ENCODE results near the gene MARK4.

MARK4 gene

DNA sequence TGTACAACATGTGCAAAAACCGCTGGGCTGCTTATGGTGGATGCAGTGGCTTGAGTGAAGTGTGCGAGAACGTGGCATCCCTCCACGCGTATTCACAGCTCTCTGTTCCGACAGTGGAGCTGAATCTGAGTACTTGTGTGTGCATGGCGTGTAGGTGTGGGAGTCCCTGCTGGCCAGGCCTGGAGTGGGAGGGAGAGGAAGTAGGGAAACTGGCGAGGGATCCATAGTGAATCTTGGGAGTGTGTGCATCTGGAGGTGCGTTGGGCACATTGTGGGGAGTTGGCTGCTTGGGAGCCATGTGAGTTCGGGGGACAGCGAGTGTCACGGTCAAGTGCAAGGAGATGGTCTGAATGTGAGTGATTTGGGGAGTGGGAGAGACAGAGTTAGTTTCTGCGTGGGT lies 91.8 kb downstream of the MARK4 start:
- no peak for DNase-seq

DNA sequence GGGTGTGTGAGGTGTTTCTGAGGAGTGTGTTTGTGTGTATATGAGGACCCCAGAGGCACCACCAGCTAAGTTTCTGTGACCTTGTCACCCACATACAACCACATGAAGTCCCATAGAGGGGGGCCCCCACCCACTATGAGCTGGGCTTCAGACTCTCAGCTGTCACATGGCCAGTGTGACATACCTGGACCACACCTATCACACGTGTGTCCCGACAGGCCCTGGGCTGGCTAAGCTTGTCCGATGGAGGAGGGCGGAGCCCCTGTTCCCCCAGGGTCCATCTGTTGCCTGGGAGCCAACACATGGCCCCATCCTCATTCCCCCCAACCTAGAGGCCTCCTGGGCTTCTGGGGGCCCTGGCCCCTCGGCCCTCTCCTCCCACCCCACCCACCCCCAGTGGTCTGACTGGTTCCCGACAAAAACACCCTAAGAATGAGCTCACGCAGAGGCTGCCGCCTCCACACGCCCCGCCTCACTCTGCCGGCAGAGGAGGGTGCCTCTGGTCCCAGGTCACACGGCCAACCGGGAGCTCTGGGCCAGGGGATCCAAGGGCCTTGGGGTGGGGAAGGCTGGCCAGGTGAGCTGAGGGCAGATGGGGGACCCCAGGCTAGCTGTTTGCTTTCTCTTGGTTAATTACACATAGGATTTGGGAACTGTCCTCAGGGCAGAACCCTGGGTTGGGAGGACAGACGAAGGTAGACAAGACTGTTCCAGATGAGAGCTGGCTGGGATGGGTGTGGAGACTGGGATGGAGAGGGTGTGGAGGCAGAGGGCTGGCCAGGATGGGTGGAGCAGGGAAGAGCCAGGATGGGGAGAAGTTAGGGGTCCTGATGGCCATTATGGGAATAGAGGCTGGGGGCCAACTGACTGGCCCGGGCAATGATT lies 93.8 kb downstream of the MARK4 start:
- DNase-seq: no peak

DNA sequence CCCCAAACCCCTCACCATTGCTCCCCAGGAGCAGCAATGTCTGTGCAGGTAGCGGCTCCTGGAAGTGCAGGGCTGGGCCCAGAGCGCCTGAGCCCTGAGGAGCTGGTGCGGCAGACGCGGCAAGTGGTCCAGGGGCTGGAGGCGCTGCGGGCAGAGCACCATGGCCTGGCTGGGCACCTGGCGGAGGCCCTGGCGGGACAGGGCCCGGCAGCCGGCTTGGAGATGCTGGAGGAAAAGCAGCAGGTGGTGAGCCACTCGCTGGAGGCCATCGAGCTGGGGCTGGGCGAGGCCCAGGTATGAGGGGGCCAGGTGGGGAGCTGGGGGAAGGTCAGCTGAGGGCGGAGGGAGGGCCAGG lies 94.4 kb downstream of the MARK4 start:
- DNase-seq: no peak

DNA sequence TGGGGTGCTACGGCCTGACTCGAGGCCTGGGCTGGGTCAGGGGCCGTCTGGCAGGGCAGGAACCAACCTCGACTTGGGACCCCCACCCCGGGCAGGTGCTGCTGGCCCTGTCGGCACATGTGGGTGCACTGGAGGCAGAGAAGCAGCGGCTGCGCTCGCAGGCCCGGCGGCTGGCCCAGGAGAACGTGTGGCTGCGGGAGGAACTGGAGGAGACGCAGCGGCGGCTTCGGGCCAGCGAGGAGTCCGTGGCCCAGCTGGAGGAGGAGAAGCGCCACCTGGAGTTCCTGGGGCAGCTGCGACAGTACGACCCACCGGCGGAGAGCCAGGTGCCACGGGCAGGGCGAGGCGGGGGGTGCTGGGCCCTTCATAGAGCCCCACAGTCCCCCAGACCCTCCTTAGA lies 95.4 kb downstream of the MARK4 start:
- no peak for DNase-seq

DNA sequence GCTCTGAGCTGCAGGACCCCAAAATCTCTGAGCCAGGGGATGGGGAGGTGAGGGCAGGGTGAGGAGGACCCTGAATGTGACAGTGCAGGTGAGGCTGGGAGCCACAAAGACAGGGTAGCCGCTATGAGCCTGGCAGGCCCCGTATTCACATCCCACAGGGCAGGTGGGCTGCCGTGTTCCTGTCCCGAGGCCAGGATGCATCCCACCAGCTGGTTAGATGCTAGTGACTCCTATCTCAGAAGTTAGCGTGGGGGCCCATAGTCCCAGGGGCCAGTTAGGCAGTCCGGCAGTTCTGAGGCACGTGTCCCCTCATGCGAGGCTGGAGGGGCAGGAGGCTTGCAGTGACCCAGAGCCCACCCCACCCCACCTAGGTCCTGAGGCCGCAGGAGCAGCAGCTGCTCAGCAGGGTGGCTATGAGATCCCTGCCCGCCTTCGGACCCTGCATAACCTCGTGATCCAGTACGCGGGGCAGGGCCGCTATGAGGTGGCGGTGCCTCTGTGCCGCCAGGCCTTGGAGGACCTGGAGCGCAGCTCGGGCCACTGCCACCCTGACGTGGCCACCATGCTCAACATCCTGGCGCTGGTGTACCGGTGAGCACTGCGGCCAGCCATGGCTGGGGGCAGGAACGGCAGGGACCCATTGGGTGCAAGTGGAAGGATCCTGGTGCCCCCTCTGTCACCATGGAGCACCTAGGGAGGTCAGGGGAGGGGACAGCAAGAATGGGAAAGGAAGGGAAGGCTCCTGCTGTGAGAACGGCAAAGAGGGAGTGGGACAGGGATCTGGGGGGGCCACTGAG lies 96.7 kb downstream of the MARK4 start:
- no peak for DNase-seq

DNA sequence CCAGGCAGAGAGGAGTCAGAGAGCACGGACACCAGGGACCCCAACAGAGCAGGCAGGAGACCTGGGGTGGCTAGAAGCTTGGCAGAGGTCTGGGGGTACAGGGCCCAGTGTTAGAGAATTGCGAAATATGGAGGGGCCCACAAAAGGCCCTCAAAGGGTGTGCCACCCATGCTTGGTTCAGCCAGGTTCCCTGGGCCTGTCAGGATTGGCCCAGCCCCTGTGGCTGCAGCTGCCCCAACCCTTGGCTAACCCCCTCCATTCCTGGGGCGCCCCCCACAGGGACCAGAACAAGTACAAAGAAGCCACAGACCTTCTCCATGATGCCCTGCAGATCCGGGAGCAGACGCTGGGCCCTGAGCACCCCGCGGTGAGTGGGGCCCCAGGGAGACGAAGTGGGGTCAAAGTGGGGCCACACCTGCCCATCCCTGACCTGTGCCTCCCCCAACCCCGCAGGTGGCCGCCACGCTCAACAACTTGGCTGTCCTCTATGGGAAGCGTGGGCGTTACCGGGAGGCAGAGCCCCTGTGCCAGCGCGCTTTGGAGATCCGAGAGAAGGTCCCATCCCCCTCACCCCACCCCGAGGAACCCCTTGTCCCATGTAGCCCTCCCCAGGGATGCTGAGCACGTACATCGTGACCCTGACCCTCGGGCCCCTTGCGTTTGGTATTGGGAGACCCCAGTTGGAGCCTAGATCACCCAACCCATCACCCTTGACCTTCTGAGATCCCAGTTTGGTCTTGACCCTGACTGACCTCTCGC lies 97.5 kb downstream of the MARK4 start:
- no peak for DNase-seq

DNA sequence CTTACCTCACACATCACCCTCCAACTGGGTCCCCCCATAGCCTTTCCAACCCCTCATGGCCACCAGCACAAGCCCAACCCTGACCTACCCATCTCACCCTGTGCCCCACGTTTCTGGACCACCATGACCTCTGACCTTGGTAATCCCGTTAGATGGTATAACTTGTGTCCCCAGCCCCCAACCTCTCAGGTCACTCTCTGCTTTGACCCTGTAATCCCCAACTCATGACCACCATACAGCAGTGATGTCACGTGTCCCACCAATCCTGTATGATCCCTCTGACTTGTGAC lies 98.0 kb downstream of the MARK4 start:
- DNase-seq: no peak

DNA sequence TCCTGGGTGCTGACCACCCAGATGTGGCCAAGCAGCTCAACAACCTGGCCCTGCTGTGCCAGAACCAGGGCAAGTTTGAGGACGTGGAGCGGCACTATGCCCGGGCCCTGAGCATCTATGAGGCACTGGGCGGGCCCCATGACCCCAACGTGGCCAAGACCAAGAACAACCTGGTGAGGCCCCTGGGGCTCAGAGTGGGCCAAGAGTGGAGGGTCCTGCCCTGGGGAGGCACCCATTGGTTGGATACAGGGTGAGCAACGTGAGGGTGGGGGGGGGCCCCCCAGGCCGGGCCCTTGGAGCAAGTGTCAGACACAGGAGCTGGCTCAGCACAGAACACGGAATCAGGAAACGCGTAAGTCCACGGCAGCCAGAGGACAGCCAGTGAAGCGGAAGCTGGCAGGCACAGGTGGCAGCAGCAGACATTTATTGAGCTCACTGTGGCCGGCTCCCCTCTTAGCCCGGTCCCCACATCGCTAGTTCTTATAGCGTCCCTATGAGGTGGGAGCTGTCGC lies 98.4 kb downstream of the MARK4 start:
- DNase-seq: no peak

DNA sequence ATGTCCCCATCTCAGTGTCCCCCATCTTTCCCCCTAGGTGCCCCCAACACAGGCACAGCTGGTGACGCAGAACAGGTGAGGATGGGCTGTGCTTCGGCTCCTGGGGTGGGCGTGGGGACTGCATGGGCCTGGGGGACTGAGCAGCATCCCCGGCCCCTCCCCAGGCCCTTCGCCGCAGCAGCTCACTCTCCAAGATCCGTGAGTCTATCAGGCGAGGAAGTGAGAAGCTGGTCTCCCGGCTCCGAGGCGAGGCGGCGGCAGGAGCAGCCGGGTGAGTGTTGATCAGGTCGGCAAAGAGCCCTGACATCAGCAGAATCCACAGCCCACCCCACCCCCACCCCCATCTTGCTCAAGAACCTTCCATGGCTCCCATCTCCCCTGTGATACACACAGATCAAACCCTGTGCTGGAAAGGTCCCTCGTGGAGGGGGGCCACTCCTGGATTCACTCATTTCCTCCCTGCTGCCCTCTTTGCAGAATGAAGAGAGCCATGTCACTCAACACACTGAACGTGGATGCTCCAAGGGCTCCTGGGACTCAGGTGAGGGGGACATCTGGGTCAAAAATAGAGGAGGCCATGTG lies 99.5 kb downstream of the MARK4 start:
- DNase-seq: no peak

DNA sequence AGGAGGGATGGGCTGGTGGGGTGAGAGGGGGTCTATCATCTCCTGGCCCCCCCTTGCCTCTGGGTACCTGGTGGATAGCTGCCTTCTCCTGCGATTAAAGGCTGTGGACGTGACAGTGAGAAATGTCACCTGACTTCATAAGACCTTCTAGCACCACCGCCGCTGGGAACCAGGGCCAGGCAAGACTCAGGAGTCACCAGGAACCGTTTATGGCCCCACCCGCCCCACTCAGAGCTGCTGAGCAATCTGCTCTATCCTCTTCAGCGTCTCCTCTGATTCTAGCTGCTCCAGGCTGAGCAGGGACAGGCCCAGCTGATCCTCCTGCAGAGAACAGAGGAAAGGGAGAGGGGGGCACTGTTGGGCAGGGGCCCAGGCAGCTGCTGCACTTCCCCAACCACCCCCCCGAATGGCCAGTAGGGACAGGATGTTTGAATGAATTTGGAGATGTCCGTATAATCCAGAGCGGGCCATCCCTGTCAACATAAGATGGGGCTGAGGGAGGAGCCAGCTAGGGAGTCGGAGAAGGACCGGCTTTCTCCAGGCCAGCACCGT lies 100.4 kb downstream of the MARK4 start:
- DNase-seq: no peak

DNA sequence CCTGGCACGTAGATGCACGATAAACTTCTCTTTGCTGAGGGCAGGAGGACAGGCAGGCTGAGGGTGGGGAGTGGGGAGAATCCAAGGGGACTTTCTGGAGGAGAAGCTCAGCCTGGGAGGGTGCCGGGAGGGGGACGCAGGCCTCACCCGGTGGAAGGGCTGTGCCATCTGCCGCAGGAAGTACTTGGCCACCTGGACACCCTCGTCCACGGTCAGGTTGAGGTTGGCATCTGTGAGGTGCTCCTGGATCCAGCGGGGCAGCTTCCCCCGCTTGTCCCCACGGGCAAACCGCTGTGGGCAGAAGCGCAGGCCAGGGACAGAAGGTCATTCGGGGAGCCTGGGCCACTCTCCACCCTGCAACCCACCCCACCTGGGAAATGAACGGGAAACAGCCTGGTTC lies 101.0 kb downstream of the MARK4 start:
- DNase-seq: no peak

DNA sequence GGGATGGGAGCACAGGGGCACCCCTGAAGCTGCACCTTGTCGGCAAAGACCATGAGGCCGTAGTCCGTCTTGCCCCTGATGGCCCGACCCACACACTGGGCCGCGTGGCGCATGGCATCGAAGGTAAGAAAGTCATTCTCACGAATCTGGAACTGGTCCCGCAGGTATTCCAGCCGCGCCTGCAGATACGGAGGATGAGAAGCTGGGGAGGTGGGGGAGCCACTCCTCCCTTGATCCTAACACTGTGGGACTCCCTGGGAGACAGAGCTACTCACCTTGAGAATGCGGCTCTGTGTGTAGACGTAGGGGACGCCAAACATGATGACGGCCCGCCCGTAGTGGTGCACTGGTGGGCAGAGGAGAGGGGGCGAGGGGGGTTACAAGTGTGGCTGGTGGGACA lies 101.4 kb downstream of the MARK4 start:
- DNase-seq: no peak

DNA sequence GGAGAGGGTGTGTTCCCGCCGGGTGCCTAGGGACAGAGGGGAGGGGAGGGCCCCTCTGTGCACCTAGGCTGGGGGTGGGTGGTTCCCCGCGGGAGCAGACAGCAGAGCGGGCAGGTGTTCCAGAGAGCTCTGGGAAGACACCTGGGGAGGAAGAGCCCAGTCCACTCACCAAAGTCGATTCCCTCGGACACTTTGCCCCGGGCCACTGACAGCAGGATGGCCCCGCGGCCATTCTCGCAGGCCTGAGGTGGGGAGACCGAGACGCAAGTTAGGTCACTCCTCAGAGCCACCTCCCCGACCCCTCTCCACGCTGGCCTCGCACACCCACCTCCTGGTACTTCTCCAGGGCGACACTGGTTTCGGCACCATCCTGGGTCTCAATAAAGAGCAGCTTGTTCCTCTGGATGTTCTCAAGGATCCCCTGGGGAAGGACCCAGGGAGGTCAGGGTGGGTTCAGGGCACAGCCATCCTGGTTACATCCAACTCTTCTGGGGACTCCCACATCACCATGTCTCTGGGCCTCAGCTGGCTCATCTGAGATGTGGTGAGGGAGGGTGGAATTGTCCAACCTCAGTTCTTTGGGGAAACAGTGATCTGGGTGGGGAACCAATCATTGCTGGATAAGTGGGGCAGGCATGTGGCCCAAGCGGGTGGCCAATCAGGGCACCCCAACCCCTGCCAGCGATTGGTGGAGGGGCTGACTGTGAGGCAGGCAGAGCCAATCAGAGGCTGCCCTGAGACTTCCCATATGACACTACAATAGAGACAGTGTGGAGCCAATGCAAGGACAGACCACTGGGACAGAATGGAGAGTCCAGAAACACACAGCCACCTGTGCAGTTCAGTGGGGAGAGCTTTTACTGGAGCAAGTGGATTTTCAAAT lies 102.1 kb downstream of the MARK4 start:
- no peak for DNase-seq

DNA sequence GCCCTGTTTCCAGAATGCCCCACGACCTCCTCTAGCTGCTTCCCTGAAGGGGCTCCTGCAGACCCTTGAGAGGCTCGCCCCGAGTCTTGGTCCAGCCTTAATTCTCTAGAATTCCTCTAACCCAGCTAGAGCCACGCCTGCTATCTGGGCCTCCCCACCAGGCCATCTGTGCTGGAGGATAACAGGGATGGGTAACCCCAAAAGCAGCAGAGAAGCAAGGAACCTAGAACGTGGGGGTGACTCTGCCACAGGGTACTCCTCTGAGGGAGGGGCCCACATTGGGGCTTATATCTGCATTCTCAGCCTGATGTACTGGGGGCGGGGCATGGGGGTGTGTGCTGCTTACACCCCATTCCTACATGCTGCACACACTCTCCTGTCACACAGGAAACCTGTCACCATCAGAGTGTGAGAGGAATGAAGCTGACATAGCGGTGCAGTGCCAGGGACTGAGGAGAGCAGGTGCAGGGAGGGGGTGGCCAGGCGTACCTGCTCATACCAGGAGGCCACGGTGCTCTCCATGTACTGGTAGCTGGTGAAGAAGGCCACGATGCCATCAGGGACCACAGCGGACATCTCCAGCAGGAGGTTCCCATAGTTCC lies 103.3 kb downstream of the MARK4 start:
- DNase-seq: no peak
